Effector memory CD8-positive, alpha-beta T cell (primary cell): ENCODE measurements around the gene STKLD1.
"Not testable (repeated sequence)": the region's sequence is repeated elsewhere in the genome, so short reads cannot be mapped to it uniquely, and the experiment has no call there.

ENCODE experiments used
- ATAC-seq: fragments of 150-1000 bp; cut with Tn5 transposase; replicated peaks from 2 replicates; pipeline ENCODE4 v1.10.0; 2021; ENCODE audit warnings: mild to moderate bottlenecking, moderate library complexity
- DNase-seq, 3 experiments: peaks; one replicate each; pipeline ENCODE4 v3.0.0; 2021
- H3K27ac Mint-ChIP-seq, 2 donors: one replicate each; pipeline ENCODE4 v1.8.0; 2022; ENCODE audit warnings: mild to moderate bottlenecking in 2 of 2, mixed read lengths in 2 of 2, moderate library complexity in 2 of 2
- H3K27me3 Mint-ChIP-seq, 2 donors: one replicate each; pipeline ENCODE4 v1.8.0; 2022; ENCODE audit warnings: mixed read lengths in 2 of 2
- H3K36me3 Mint-ChIP-seq: one replicate; pipeline ENCODE4 v1.8.0; 2022; ENCODE audit warnings: mild to moderate bottlenecking, moderate library complexity, mixed read lengths; ENCODE audit not compliant: insufficient read depth
- H3K4me1 Mint-ChIP-seq, 2 donors: one replicate each; pipeline ENCODE4 v1.8.0; 2022; ENCODE audit warnings: low read depth in 2 of 2, mixed read lengths in 2 of 2
- H3K4me3 Mint-ChIP-seq, 2 donors: one replicate each; pipeline ENCODE4 v1.8.0; 2022; ENCODE audit warnings: mild to moderate bottlenecking in 2 of 2, mixed read lengths in 2 of 2, moderate library complexity in 2 of 2
- H3K9me3 Mint-ChIP-seq, 2 donors: one replicate each; pipeline ENCODE4 v1.8.0; 2022; ENCODE audit warnings: mixed read lengths in 2 of 2

STKLD1 gene

DNA sequence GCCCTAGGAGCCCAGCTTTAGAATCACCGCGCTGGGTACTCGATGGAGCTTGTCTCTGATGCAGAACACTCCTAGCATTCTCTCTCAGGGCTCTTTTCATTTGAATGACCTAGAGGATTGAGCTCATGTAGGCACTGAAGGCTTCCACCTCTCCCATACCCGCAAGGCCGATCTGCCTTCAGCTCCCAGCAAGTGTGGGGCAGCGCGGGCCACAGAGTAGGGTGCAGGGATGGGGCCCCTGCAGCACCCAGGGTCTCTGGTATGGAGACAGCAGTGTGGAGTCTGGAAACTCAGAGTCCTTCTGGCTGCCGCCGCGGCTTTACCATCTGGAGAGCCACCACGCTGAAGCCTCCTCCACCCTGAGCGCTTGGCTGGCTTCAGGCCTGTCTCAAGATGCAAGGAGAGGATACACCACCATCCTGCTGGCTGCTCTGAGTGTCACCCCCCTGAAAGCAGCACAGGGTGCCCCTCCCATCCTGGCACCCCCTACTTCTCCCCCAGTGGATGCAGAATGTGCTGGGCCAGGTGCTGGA, 12.9 kb downstream of the STKLD1 start:
- Mint-ChIP-seq H3K4me3 (no peak overlapping the region), H3K27ac (no peak overlapping the region)

DNA sequence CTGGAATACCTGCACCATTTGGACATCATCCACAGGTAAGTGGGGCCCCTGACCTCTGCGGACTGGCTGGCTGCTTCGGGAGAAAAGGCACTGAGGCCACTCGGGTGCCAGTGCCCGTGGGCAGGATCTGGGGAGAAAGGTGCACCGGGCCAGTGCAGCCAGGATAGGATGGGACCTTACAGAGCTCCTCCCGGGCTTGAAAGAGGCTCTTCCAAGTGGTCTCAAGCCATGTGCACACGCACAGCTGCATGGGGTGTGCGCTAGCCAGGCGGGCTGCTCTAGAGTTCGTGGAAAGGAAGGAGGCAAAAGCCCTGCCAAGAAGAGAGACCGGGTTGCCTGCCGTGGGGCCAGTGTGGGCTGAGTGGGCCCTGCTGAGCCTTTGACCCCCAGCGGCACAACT, 13.4 kb downstream of the STKLD1 start:
- ATAC-seq (no peak), DNase-seq (no peak)
- Mint-ChIP-seq H3K9me3 (no peaks in the 10 kb centered on the region), H3K27me3 (peaks cover 10 to 24% of the 10 kb centered on the region in 2 donors), H3K36me3 (no peaks in the 10 kb centered on the region), H3K27ac (no peak overlapping the region), H3K4me1 (no peaks in the 10 kb centered on the region), H3K4me3 (no peak overlapping the region)

More for the DNA sequence above, 12.9 kb downstream of the STKLD1 start:
- ATAC-seq (no peak), DNase-seq (no peak)
- Mint-ChIP-seq H3K9me3 (no peaks in the 10 kb centered on the region), H3K4me1 (no peaks in the 10 kb centered on the region), H3K27me3 (peaks cover 10 to 21% of the 10 kb centered on the region in 2 donors), H3K36me3 (no peaks in the 10 kb centered on the region)

GRCh38 chr9:133390713-133391112, 14.5 kb downstream of the STKLD1 start:
- Mint-ChIP-seq H3K27ac (no peak overlapping the region), H3K27me3 (peaks cover 10 to 36% of the 10 kb centered on the region in 2 donors)

GRCh38 chr9:133391449-133391848, 15.3 kb downstream of the STKLD1 start:
- not testable (repeated sequence) for H3K27ac Mint-ChIP-seq, H3K9me3 Mint-ChIP-seq, ATAC-seq

More at GRCh38 chr9:133390713-133391112, 14.5 kb downstream of the STKLD1 start:
- no peak for ATAC-seq
- H3K9me3 Mint-ChIP-seq: no peaks in the 10 kb centered on the region
- no peak for DNase-seq
- H3K36me3 Mint-ChIP-seq: no peaks in the 10 kb centered on the region
- H3K4me1 Mint-ChIP-seq: peaks cover 0 to 1% of the 10 kb centered on the region in 2 donors
- H3K4me3 Mint-ChIP-seq: no peak overlapping the region

GRCh38 chr9:133392308-133392707, 16.1 kb downstream of the STKLD1 start:
- not testable (repeated sequence) for ATAC-seq, H3K9me3 Mint-ChIP-seq, H3K4me1 Mint-ChIP-seq, H3K4me3 Mint-ChIP-seq, H3K36me3 Mint-ChIP-seq, DNase-seq, H3K27ac Mint-ChIP-seq
- H3K27me3 Mint-ChIP-seq: peaks cover 10 to 37% of the 10 kb centered on the region in 2 donors

More at GRCh38 chr9:133391449-133391848, 15.3 kb downstream of the STKLD1 start:
- peaks cover 10 to 37% of the 10 kb centered on the region in 2 donors for H3K27me3 Mint-ChIP-seq
- not testable (repeated sequence) for H3K4me3 Mint-ChIP-seq, H3K4me1 Mint-ChIP-seq, H3K36me3 Mint-ChIP-seq, DNase-seq

DNA sequence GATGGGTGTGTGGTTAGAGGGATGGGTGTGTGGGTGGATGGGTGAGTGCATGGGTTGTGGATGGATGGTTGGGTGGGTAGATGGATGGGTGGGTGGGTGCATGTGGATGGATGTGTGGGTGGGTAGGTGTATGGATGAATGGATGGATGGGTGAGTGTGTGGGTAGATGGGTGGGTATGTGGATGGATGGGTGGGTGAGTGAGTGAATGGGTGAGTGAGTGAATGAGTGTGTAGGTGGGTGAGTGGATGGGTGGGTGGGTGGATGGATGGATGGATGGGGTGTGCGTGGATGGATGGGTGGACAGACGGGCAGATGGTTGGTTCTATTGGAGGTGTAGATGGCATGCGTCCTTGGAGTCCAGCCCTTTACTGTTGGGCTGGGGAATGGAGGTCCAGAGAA, 17.2 kb downstream of the STKLD1 start:
- ATAC-seq: no peak
- no peak for DNase-seq
- Mint-ChIP-seq H3K9me3 (no peaks in the 10 kb centered on the region), H3K27me3 (peaks cover 10 to 37% of the 10 kb centered on the region in 2 donors), H3K27ac (no peak overlapping the region), H3K36me3 (no peaks in the 10 kb centered on the region), H3K4me3 (no peak overlapping the region), H3K4me1 (peaks cover 0 to 1% of the 10 kb centered on the region in 2 donors)

GRCh38 chr9:133394687-133395271, 18.6 kb downstream of the STKLD1 start:
- H3K36me3 Mint-ChIP-seq: no peaks in the 10 kb centered on the region
- no peak overlapping the region for H3K4me3 Mint-ChIP-seq
- no peaks in the 10 kb centered on the region for H3K9me3 Mint-ChIP-seq
- no peak overlapping the region for H3K27ac Mint-ChIP-seq
- DNase-seq (no peak), ATAC-seq (no peak)
- peaks cover 7 to 29% of the 10 kb centered on the region in 2 donors for H3K27me3 Mint-ChIP-seq
- peaks cover 0 to 1% of the 10 kb centered on the region in 2 donors for H3K4me1 Mint-ChIP-seq

- Mint-ChIP-seq H3K27ac (no peak overlapping the region), H3K9me3 (no peaks in the 10 kb centered on the region), H3K4me3 (no peak overlapping the region), H3K27me3 (peaks cover 0 to 16% of the 10 kb centered on the region in 2 donors), H3K4me1 (peaks cover 2 to 3% of the 10 kb centered on the region in 2 donors), H3K36me3 (no peaks in the 10 kb centered on the region)
- no peak for ATAC-seq
- no peak for DNase-seq
Measured at GRCh38 chr9:133396952-133397351, 20.8 kb downstream of the STKLD1 start.

- H3K9me3 Mint-ChIP-seq: no peaks in the 10 kb centered on the region
- no peaks in the 10 kb centered on the region for H3K36me3 Mint-ChIP-seq
- no peak overlapping the region for H3K27ac Mint-ChIP-seq
- no peak overlapping the region for H3K4me3 Mint-ChIP-seq
- DNase-seq (no peak), ATAC-seq (no peak)
- H3K27me3 Mint-ChIP-seq: peaks cover 0 to 16% of the 10 kb centered on the region in 2 donors
- peaks cover 3% of the 10 kb centered on the region in 2 donors for H3K4me1 Mint-ChIP-seq
Measured at GRCh38 chr9:133397370-133397769, 21.2 kb downstream of the STKLD1 start.

DNA sequence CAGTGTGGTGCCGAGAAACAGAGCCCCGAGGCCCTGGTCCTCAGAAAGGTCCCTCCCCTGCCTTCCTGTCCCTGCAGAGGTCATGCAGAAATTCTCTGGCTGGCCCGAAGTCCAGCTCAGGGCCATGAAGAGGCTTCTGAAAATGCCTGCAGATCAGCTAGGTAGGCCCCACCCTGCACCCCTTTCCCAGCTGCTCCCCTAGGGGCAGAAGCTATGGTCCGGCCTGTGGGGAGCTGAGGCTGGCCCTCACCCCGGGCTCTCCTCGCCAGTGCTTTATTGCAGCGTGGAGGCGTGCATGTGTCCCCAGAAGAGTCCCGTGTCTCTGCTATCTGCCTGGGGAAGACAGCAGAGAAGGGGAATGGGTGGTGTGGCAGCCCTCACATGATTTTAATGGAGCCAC, 21.7 kb downstream of the STKLD1 start:
- H3K27ac Mint-ChIP-seq: no peak overlapping the region

GRCh38 chr9:133400292-133400691, 24.1 kb downstream of the STKLD1 start:
- H3K27ac Mint-ChIP-seq: no peak overlapping the region
- H3K36me3 Mint-ChIP-seq: peaks cover under 1% of the 10 kb centered on the region
- H3K4me1 Mint-ChIP-seq: peaks cover 2 to 3% of the 10 kb centered on the region in 2 donors
- ATAC-seq: no peak
- peaks cover 0 to 5% of the 10 kb centered on the region in 2 donors for H3K27me3 Mint-ChIP-seq
- no peak overlapping the region for H3K4me3 Mint-ChIP-seq
- no peak for DNase-seq
- no peaks in the 10 kb centered on the region for H3K9me3 Mint-ChIP-seq

More for the DNA sequence above, 21.7 kb downstream of the STKLD1 start:
- Mint-ChIP-seq H3K36me3 (no peaks in the 10 kb centered on the region), H3K4me1 (peaks cover 3% of the 10 kb centered on the region in 2 donors), H3K4me3 (no peak overlapping the region), H3K27me3 (peaks cover 0 to 16% of the 10 kb centered on the region in 2 donors), H3K9me3 (no peaks in the 10 kb centered on the region)
- DNase-seq (no peak), ATAC-seq (no peak)

- Mint-ChIP-seq H3K27ac (peak overlapping the region in 1 of 2 donors; percentile 19), H3K36me3 (peaks cover 7% of the 10 kb centered on the region), H3K27me3 (no peaks in the 10 kb centered on the region), H3K4me1 (peaks cover 2 to 8% of the 10 kb centered on the region in 2 donors), H3K9me3 (no peaks in the 10 kb centered on the region), H3K4me3 (no peak overlapping the region)
- no peak for DNase-seq
- no peak for ATAC-seq
Measured at GRCh38 chr9:133401588-133401987, 25.4 kb downstream of the STKLD1 start.

GRCh38 chr9:133402689-133403088, 26.5 kb downstream of the STKLD1 start:
- DNase-seq (no peak), ATAC-seq (no peak)
- Mint-ChIP-seq H3K9me3 (no peaks in the 10 kb centered on the region), H3K27me3 (no peaks in the 10 kb centered on the region), H3K27ac (no peak overlapping the region), H3K36me3 (peaks cover 16% of the 10 kb centered on the region), H3K4me3 (no peak overlapping the region), H3K4me1 (peaks cover 7 to 15% of the 10 kb centered on the region in 2 donors)

DNA sequence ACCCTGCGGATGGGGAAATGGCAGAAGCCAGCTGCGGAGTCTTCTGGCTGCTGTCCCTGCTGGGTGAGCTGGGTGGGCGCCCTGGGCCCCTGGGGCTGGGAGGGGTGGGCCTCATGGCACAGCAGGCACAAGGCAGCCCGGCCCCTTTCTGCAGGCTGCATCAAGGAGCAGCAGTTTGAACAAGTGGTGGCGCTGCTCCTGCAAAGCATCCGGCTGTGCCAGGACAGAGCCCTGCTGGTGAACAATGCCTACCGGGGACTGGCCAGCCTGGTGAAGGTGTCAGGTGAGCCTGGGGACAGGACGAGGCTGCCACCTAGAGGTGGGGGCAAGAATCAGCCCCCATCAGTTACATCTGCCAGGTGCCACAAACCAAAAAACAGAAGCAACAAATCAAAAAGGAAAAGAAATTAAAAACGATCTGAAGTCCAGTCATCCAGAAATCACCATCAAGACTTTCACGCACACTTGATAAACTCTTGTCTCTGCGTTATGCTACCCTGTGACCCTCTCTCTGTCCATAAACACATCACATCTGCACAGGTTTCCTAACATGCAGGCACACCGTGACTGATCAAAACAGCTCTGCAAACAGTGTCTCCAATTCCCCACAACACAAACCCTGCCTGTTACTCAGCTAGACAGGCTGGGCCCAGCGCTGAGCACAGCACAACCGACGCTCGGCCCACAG, 27.7 kb downstream of the STKLD1 start:
- Mint-ChIP-seq H3K4me1 (peaks cover 7 to 15% of the 10 kb centered on the region in 2 donors), H3K36me3 (peaks cover 25% of the 10 kb centered on the region), H3K27me3 (no peaks in the 10 kb centered on the region), H3K4me3 (no peak overlapping the region), H3K9me3 (no peaks in the 10 kb centered on the region), H3K27ac (peak overlapping the region in 1 of 2 donors; percentile 44)
- DNase-seq: peak; percentile 53 to 58 (median 57)
- ATAC-seq: peak; percentile 44
